Activated B cell treated with CpG ODN at 0.5 μM for 24 hours (primary cell): Measurements from ENCODE around the gene LIPE. TPM values are rescaled to one million over a fixed set of nuclear protein-coding genes. Genes with fewer than 3 reads are reported as not detected.

Experiments used
- ATAC-seq: fragments of 200-7000 bp; cut with Tn5 transposase; one replicate; pipeline ENCODE4 v1.10.0; 2021; ENCODE audit warnings: low read depth, mild to moderate bottlenecking, moderate library complexity
- CTCF ChIA-PET: fragments of 350-600 bp; sonication (Branson Sonifier 250); formaldehyde crosslinking; loops from one replicate; lab custom pipeline; 2021; ENCODE audit warnings: antibody characterized with exemption; lab: Charles Lee
- POLR2A ChIA-PET: fragments of 350-600 bp; sonication (Branson Sonifier 250); formaldehyde crosslinking; loops from one replicate; lab custom pipeline; 2021; ENCODE audit warnings: antibody characterized with exemption; lab: Charles Lee
- DNase-seq: peaks from one replicate; pipeline ENCODE4 v3.0.0; 2022
- H3K27ac Mint-ChIP-seq: one replicate; pipeline ENCODE4 v1.8.0; 2020; ENCODE audit warnings: mixed read lengths
- H3K27me3 Mint-ChIP-seq: one replicate; pipeline ENCODE4 v1.8.0; 2021; ENCODE audit warnings: mixed read lengths
- H3K36me3 Mint-ChIP-seq: one replicate; pipeline ENCODE4 v1.8.0; 2021; ENCODE audit warnings: low read depth, mixed read lengths
- H3K4me1 Mint-ChIP-seq: one replicate; pipeline ENCODE4 v1.8.0; 2021; ENCODE audit warnings: mixed read lengths
- H3K4me3 Mint-ChIP-seq: one replicate; pipeline ENCODE4 v1.8.0; 2020; ENCODE audit warnings: mild to moderate bottlenecking, mixed read lengths
- H3K9me3 Mint-ChIP-seq: one replicate; pipeline ENCODE4 v1.8.0; 2020; ENCODE audit warnings: mixed read lengths
- CTCF ChIP-seq: fragments of 200-600 bp; IDR thresholded peaks from one replicate; pipeline ENCODE4 v1.8.0; 2022; ENCODE audit warnings: antibody characterized with exemption, mild to moderate bottlenecking
- intact Hi-C: fragments of 100-400 bp; cut with micrococcal nuclease; formaldehyde crosslinking; loops from one replicate; pipeline ENCODE4 v1.15.1; 2024
- total RNA-seq: library from RNA; stranded (reverse); gene quantifications from 2 replicates; pipeline ENCODE4 v1.2.3, GENCODE V29; 2022

Gene LIPE
- total RNA-seq, 1 donor from 2014 or later = 37.2 TPM

DNA sequence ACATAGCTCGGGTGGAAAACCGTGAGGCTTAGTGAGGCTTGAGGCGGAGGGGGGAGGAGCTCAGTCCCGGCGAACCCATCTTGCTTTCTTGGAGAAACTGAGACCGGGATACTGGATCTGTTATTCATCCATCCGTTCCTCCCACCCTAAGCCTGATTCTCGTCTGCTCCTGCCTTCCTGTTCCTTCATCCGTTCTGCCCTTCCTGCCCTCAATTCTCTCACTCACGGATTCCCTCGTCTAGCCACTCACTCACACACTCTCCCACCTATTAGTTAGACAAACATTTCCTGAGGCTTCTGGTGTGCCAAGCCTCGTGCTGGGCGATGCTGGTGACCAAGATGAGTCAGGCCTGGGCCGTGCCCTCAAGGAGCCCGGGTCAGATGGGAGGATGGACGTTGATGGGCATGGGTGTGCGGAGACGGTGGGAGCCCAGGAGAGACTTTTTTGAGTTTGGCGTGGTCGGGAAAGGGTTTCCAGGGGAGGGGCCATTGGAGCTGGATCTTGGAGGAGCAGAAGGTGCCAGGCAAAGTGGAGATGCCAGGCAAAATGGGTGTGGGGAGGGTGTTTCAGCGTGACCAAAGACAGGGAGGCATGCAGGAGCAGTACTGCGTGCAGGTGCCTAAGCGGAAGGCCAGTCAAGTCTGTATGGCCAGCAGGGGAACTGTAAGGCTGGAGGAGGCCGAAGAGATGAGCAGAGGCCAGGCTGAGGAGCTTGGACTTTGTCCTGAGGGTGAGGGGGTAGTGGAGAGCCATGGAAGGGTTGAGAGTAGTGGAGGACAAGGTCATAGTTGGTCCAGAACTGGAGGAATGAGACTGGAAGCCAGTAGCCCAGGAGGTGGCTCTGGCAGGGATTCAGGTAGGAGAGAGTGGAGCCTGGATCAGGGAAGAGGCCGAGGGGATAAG, 29.7 kb downstream of the LIPE start:
- intact Hi-C loops = loop anchor here (1.0 to 2.0 kb wide), 6 partner anchors 10 to 323 kb away; partner anchors contain the start of genes GSK3A and MEGF8
- Mint-ChIP-seq H3K9me3 (no peaks in the 10 kb centered on the region), H3K36me3 (peaks cover 1% of the 10 kb centered on the region), H3K27ac (peak overlapping the region; percentile 89), H3K27me3 (no peaks in the 10 kb centered on the region), H3K4me1 (peaks cover 54% of the 10 kb centered on the region), H3K4me3 (peak overlapping the region; percentile 95)
- ATAC-seq = no peak
- no peak for TF ChIP-seq CTCF
- DNase-seq = no peak
- ChIA-PET POLR2A (interaction anchor here (0.9 to 2.4 kb wide), 15 partner anchors 9 to 1620 kb away, joined by 3 to 26 read pairs (median 4); partner anchors contain the start of genes RAB4B and ZNF574), CTCF (interaction anchor here (0.6 to 1.6 kb wide), 4 partner anchors 11 to 81 kb away, joined by 3 to 7 read pairs (median 4); no protein-coding TSS in a partner anchor)

GRCh38 chr19:42396381-42397262, 30.6 kb downstream of the LIPE start:
- ATAC-seq = peak; percentile 96
- no peaks in the 10 kb centered on the region for H3K9me3 Mint-ChIP-seq
- H3K4me3 Mint-ChIP-seq = peak overlapping the region; percentile 95
- POLR2A ChIA-PET = interaction anchor here (0.5 to 2.4 kb wide), 20 partner anchors 8 to 1675 kb away, joined by 3 to 26 read pairs (median 4); partner anchors contain the start of genes POU2F2, RAB4B, RPS19 and ZNF574
- CTCF ChIA-PET = interaction anchor here (0.6 to 1.6 kb wide), 3 partner anchors 10 to 80 kb away, joined by 3 to 7 read pairs (median 4); no protein-coding TSS in a partner anchor
- DNase-seq = peak; percentile 96
- no peaks in the 10 kb centered on the region for H3K36me3 Mint-ChIP-seq
- no peak for TF ChIP-seq CTCF
- H3K27me3 Mint-ChIP-seq = peaks cover 5% of the 10 kb centered on the region
- H3K4me1 Mint-ChIP-seq = peaks cover 45% of the 10 kb centered on the region
- H3K27ac Mint-ChIP-seq = peak overlapping the region; percentile 89
- intact Hi-C loops = loop anchor here (1.0 to 2.0 kb wide), 6 partner anchors 9 to 322 kb away; partner anchors contain the start of genes GSK3A and MEGF8

- no peaks in the 10 kb centered on the region for H3K9me3 Mint-ChIP-seq
- CTCF ChIA-PET = no interaction called here
- no peak for TF ChIP-seq CTCF
- DNase-seq (no peak), ATAC-seq (no peak)
- intact Hi-C loops = no loop called here
- POLR2A ChIA-PET = interaction anchor here (0.6 kb wide), 1 partner anchor 30 kb away, joined by 5 read pairs; no protein-coding TSS in a partner anchor
- H3K36me3 Mint-ChIP-seq = no peaks in the 10 kb centered on the region
- H3K4me3 Mint-ChIP-seq = no peak overlapping the region
- H3K4me1 Mint-ChIP-seq = peaks cover 30% of the 10 kb centered on the region
- H3K27me3 Mint-ChIP-seq = peaks cover 14% of the 10 kb centered on the region
- H3K27ac Mint-ChIP-seq = no peak overlapping the region
Measured at GRCh38 chr19:42394751-42395150, 32.4 kb downstream of the LIPE start.

- ATAC-seq (no peak), DNase-seq (no peak)
- intact Hi-C loops = no loop called here
- Mint-ChIP-seq H3K9me3 (no peaks in the 10 kb centered on the region), H3K4me3 (no peak overlapping the region), H3K4me1 (peaks cover 14% of the 10 kb centered on the region), H3K27ac (no peak overlapping the region), H3K27me3 (peaks cover 23% of the 10 kb centered on the region), H3K36me3 (no peaks in the 10 kb centered on the region)
- POLR2A ChIA-PET = no interaction called here
- CTCF ChIA-PET = no interaction called here
- no peak for TF ChIP-seq CTCF
Measured at GRCh38 chr19:42392165-42392564, 35.0 kb downstream of the LIPE start.
